SJCRH30 (cell line): ENCODE results near the gene RSPH9. TPM values are rescaled to one million over a fixed set of nuclear protein-coding genes. Genes with fewer than 3 reads are reported as not detected.

Experiments
- DNase-seq, 2 experiments: peaks; one replicate each; pipeline ENCODE4 v3.0.0-alpha.2; 2015 to 2020
- H3K27ac ChIP-seq: fragments of 250-450 bp; sonication (Bioruptor Pico); 2 replicates; pipeline ENCODE4 v1.5.1; 2020; ENCODE audit warnings: mild to moderate bottlenecking, moderate library complexity
- H3K27me3 ChIP-seq: fragments of 250-450 bp; sonication (Bioruptor Pico); 2 replicates; pipeline ENCODE4 v1.5.1; 2020; ENCODE audit warnings: mild to moderate bottlenecking, moderate library complexity
- H3K36me3 ChIP-seq: fragments of 250-450 bp; sonication (Bioruptor Pico); 2 replicates; pipeline ENCODE4 v1.5.1; 2020; ENCODE audit warnings: mild to moderate bottlenecking, moderate library complexity
- H3K4me1 ChIP-seq: fragments of 250-450 bp; sonication (Bioruptor Pico); 2 replicates; pipeline ENCODE4 v1.5.1; 2020; ENCODE audit warnings: mild to moderate bottlenecking, moderate library complexity
- H3K4me3 ChIP-seq: fragments of 250-450 bp; sonication (Bioruptor Pico); 2 replicates; pipeline ENCODE4 v1.5.1; 2020; ENCODE audit warnings: mild to moderate bottlenecking, moderate library complexity
- H3K9me3 ChIP-seq: fragments of 250-450 bp; sonication (Bioruptor Pico); replicated peaks from 2 replicates; pipeline ENCODE4 v1.5.1; 2020; ENCODE audit warnings: mild to moderate bottlenecking, moderate library complexity
- total RNA-seq: library from RNA; depleted of rRNA; stranded (reverse); fragments of >200 nt; shearing (Covaris generic); gene quantifications from 2 replicates; pipeline ENCODE4 v1.2.3, GENCODE V29; 2014; rRNA removed

RSPH9 gene
- total RNA-seq, 1 experiment from 2014 or later, result not detected

DNA sequence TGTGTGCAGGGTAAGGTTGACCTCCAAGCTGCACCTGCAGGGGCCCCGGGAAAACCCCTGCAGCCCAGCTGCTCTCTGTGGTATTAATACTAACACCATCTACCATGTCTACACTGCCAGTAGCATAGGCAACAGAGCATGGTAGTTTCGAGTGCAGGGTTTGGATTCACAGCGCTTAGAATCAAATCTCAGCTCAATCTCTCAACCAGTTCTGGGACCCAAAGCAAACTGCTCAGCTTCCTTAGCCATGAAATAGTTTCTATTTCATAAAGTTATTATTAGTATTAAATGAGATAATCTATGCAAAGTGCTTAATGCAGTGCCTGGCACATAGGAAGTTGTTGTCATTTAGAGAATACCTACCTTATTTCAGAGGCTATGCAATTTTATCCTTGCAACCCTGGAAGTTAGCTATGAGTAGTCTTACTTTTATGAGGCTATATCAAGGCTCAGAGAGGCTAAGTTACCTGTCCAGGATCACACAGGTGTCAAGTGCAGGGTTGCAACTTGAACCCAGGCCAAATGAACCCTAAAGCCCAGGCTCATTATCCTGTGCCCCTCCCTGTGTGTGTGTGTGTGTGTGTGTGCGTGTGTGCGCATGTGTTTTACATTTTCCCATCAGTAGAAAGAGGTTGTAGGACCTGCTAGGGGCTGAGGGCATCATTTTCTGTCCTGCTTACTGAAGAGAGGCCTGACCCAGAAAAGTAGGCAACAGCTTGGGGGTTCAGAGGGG, 70.4 kb downstream of the RSPH9 start:
- peaks cover 36% of the 10 kb centered on the region for H3K4me1 ChIP-seq
- DNase-seq, result no peak
- no peaks in the 10 kb centered on the region for H3K36me3 ChIP-seq

DNA sequence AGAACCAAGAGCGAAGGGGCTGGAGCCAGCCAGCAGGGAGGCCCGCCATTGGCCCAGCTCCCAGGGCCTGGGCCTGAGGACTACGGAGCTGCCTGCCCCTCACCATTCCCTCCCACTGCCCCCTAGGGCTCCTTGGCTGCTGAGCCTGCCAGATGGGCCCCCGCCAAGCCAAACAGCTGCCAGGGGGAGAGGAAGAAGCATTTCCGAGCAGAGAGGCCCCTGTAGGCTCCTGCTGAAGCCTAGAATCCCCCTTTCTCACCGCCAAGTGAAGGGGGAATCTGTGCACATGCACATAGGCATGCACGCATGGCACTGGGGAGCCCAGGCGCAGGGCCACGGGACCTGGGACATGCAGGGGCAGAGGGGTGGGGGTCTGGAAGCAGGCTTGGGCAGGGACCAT, 71.3 kb downstream of the RSPH9 start:
- no peaks in the 10 kb centered on the region for H3K27me3 ChIP-seq
- peaks cover 36% of the 10 kb centered on the region for H3K4me1 ChIP-seq
- peak overlapping the region; percentile 19; the same call in 1 of the 2 replicates for H3K27ac ChIP-seq
- DNase-seq, result peak; percentile 86 to 89
- no peaks in the 10 kb centered on the region for H3K9me3 ChIP-seq
- no peak overlapping the region for H3K4me3 ChIP-seq
- no peaks in the 10 kb centered on the region for H3K36me3 ChIP-seq

More for the DNA sequence above, 70.4 kb downstream of the RSPH9 start:
- H3K27me3 ChIP-seq, result no peaks in the 10 kb centered on the region
- no peak overlapping the region for H3K4me3 ChIP-seq
- no peaks in the 10 kb centered on the region for H3K9me3 ChIP-seq
- H3K27ac ChIP-seq, result no peak overlapping the region

DNA sequence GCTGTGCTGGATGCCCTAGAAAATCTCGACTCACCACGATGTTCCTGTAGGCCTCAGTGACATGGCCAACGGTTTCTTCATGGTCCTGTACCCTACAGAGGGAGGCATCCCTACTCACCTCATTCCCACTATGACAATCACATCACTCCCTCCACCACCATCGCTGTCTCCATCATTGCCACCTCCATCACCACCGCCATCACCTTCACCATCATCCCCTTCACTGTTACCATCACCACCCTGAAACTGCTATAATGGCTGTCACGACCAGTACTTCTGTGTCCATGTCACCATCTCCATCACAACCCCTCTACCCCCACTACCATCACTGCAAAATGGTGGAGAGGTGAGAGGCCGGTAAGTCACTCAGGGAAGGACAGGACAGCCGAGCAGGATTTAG, 72.6 kb downstream of the RSPH9 start:
- H3K27me3 ChIP-seq, result no peaks in the 10 kb centered on the region
- no peaks in the 10 kb centered on the region for H3K9me3 ChIP-seq
- H3K4me3 ChIP-seq, result no peak overlapping the region
- H3K27ac ChIP-seq, result no peak overlapping the region
- no peaks in the 10 kb centered on the region for H3K36me3 ChIP-seq
- H3K4me1 ChIP-seq, result peaks cover 34% of the 10 kb centered on the region
- no peak for DNase-seq

DNA sequence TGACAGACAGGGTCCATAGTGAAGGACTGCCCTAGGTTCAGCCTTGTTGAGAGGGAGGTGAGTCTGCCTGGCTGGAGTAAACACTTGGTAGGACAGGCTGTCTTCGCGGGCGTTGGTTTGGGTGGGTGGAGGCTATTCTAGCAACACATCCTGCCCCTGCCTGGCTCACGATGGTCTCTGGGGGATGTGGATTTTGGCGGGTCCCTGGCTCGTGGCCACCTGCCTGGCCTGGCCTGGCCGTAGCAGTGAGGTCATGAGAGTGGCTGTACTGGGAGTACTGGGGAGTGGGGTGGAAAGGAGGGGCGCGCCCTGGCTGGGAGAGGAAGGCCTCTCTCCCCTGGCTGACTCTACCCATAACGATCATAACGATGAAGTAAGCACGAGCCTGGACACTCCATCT, 73.0 kb downstream of the RSPH9 start:
- Histone ChIP-seq H3K27me3 (no peaks in the 10 kb centered on the region), H3K9me3 (no peaks in the 10 kb centered on the region), H3K4me1 (peaks cover 30% of the 10 kb centered on the region), H3K4me3 (no peak overlapping the region), H3K27ac (no peak overlapping the region), H3K36me3 (no peaks in the 10 kb centered on the region)
- no peak for DNase-seq

DNA sequence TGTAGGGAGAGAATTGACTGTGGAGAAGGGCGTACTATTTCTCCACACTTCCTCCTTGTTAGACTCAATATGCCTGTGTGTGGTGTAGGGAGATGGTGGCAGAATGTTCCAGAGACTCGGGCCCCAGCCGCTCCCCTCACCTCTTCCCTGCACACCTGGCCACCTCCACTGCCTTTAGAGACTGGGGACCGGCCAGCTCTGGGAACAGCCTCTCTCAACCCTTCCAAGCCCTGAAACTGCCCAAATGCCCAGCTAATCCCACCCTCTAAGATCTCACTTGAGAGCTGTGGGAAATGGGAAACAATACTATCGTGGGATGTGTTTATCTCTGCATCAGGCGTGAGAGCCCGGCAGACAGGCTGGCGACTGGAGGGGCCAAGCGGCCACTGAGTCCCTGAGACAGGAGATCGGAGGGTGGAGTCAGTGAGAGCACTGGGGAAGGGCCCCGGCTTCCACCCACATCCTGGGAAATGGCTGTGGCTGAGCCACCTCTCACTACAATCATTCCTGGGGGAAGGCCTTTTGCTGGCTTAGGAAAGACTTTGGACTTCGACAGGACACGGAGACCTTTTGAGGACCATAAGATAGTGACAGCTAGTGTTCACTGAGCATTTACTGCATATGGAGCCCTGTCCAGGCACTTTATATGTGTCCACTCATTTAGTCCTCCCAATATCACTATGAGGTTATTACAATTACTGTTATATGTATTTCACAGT, 73.7 kb downstream of the RSPH9 start:
- Histone ChIP-seq H3K4me3 (no peak overlapping the region), H3K27me3 (no peaks in the 10 kb centered on the region), H3K4me1 (peaks cover 30% of the 10 kb centered on the region), H3K36me3 (no peaks in the 10 kb centered on the region), H3K27ac (no peak overlapping the region), H3K9me3 (no peaks in the 10 kb centered on the region)
- DNase-seq, result no peak

DNA sequence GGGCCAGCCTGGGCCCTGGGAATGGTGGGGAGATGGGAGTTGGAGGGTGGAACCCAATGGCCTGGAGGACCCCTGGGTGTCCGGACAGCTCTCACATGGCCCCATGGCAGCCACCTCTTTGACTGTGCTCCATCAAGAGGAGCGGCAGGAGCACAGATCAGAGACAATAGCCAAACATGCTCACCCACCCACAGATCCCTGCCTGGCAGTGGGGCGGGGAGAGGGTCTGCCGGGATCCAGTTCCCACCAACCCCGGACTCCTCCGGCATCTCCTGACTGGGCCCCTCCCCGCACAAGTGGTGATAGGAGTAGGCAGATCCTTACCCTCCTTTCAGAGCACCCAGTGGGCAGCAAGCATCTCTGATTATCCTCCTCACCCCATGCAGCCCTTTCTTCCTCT, 74.7 kb downstream of the RSPH9 start:
- DNase-seq, result no peak
- peaks cover 32% of the 10 kb centered on the region for H3K4me1 ChIP-seq

DNA sequence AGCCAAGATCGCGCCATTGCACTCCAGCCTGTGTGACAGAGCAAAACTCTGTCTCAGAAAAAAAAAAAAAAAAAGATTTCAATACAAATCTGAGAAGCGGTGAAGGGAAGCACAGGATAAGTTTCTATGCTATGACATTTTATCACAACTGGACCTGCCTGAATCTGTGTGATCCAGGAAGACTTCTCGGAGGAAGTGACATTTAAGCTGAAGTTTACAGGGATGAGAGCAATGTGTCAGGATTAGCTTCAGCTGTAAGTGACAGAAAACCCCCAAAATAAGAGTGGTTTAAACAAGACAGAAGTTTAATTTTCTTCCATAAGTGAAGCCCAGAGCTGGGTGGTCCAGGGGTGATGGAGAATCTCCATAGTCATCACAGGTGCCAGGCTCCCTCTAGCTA, 76.2 kb downstream of the RSPH9 start:
- no peaks in the 10 kb centered on the region for H3K27me3 ChIP-seq
- H3K36me3 ChIP-seq, result no peaks in the 10 kb centered on the region
- no peaks in the 10 kb centered on the region for H3K9me3 ChIP-seq
- DNase-seq, result no peak
- no peak overlapping the region for H3K27ac ChIP-seq
- no peak overlapping the region for H3K4me3 ChIP-seq
- peaks cover 31% of the 10 kb centered on the region for H3K4me1 ChIP-seq

More for the DNA sequence above, 74.7 kb downstream of the RSPH9 start:
- Histone ChIP-seq H3K27ac (no peak overlapping the region), H3K27me3 (no peaks in the 10 kb centered on the region), H3K36me3 (no peaks in the 10 kb centered on the region), H3K9me3 (no peaks in the 10 kb centered on the region), H3K4me3 (no peak overlapping the region)

Other genes starting within 250 kb of the RSPH9 start
- 6.9 and 10.3 TPM in 2 replicates for gene ABCC10, start 217.5 kb upstream of the RSPH9 start, total RNA-seq
- gene DLK2, start 189.5 kb upstream of the RSPH9 start, total RNA-seq, result 5.4 and 5.8 TPM in 2 replicates
- 32.2 and 38.8 TPM in 2 replicates for gene TJAP1, start 167.5 kb upstream of the RSPH9 start, total RNA-seq
- gene LRRC73, start 134.7 kb upstream of the RSPH9 start, total RNA-seq, result 0.14 TPM in 1 of 2 replicates, not detected in the other
- gene YIPF3, start 128.1 kb upstream of the RSPH9 start, total RNA-seq, result 56.3 and 61.7 TPM in 2 replicates
- 37.3 and 38.3 TPM in 2 replicates for gene POLR1C, start 127.9 kb upstream of the RSPH9 start, total RNA-seq
- 75.1 and 88.6 TPM in 2 replicates for gene XPO5, start 69.0 kb upstream of the RSPH9 start, total RNA-seq
- 10.3 and 12.4 TPM in 2 replicates for gene POLH, start 68.9 kb upstream of the RSPH9 start, total RNA-seq
- 43.4 and 58.1 TPM in 2 replicates for gene GTPBP2, start 15.8 kb upstream of the RSPH9 start, total RNA-seq
- gene MAD2L1BP, start 9.2 kb upstream of the RSPH9 start, total RNA-seq, result 28.0 and 34.4 TPM in 2 replicates
- 51.6 and 54.7 TPM in 2 replicates for gene MRPS18A, start 42.8 kb downstream of the RSPH9 start, total RNA-seq
- gene VEGFA, start 125.2 kb downstream of the RSPH9 start, total RNA-seq, result 27.0 and 31.6 TPM in 2 replicates